Sigmoid colon (tissue), 7 donors: ENCODE measurements around the gene CLRN2. TPM values are rescaled to one million over a fixed set of nuclear protein-coding genes. Genes with fewer than 3 reads are reported as not detected.

Experiments used
- DNase-seq: peaks from one replicate; pipeline ENCODE4 v3.0.0-alpha.2; 2019
- H3K27ac ChIP-seq, 4 donors: fragments of 200-600 bp; sonication (generic); one replicate each; pipeline ENCODE4 v1.5.1; 2016 to 2019; ENCODE audit warnings: mild to moderate bottlenecking in 1 of 4
- H3K27me3 ChIP-seq, 3 donors: fragments of 200-600 bp; sonication (generic); one replicate each; pipeline ENCODE4 v1.5.1; 2019; ENCODE audit warnings: mild to moderate bottlenecking in 1 of 3
- H3K36me3 ChIP-seq, 4 donors: fragments of 200-600 bp; sonication (generic); one replicate each; pipeline ENCODE4 v1.5.1; 2016 to 2019
- H3K4me1 ChIP-seq, 4 donors: fragments of 200-600 bp; sonication (generic); one replicate each; pipeline ENCODE4 v1.5.1; 2017 to 2019
- H3K4me3 ChIP-seq, 4 donors: fragments of 200-600 bp; sonication (generic); one replicate each; pipeline ENCODE4 v1.5.1; 2017 to 2019; ENCODE audit warnings: mild to moderate bottlenecking in 2 of 4, moderate library complexity in 1 of 4
- H3K9me3 ChIP-seq, 4 donors: fragments of 200-600 bp in 3 of 4; sonication (generic) in 3 of 4; one replicate each; pipeline versions ENCODE4 v1.5.1 to v1.6.1; 2013 to 2019
- EP300 ChIP-seq, 4 donors: sonication (generic); formaldehyde crosslinking; IDR thresholded peaks; one replicate each; pipeline ENCODE4 v1.6.1; 2017; ENCODE audit warnings: antibody characterized with exemption in 4 of 4
- POLR2A ChIP-seq, 2 donors: fragments of 450-650 bp; IDR thresholded peaks; one replicate each; pipeline ENCODE4 v1.6.1; 2016; ENCODE audit warnings: antibody characterized with exemption in 2 of 2, mild to moderate bottlenecking in 2 of 2, moderate library complexity in 2 of 2
- POLR2AphosphoS5 ChIP-seq, 4 donors: sonication (generic); formaldehyde crosslinking; IDR thresholded peaks; one replicate each; pipeline ENCODE4 v1.6.1; 2017; ENCODE audit warnings: antibody characterized with exemption in 4 of 4
- WGBS, 2 donors: extraction: QIAGEN DNeasy Blood & Tissue Kit; methylation state at CpG; one replicate each; pipeline ENCODE4 v1.1.7; 2013; 5-methylcytosine and 5-hydroxymethylcytosine counted together
- intact Hi-C: fragments of 100-400 bp; cut with DNase I; formaldehyde crosslinking; loops from one replicate; pipeline ENCODE4 v1.15.1; 2023
- polyA plus RNA-seq, 3 donors: library from polyadenylated mRNA; stranded (reverse); fragments of 200-250 nt; gene quantifications; one replicate each; pipeline ENCODE4 v1.2.3, GENCODE V29; 2013
- total RNA-seq, 4 donors: library from RNA; depleted of rRNA; stranded (reverse); fragments of >200 nt; gene quantifications; one replicate each; pipeline ENCODE4 v1.1.0, GENCODE V29; 2016
- TF ChIP-seq, protein P1 (sequence below), 4 experiments: fragments of 450-650 bp in 3 of 4; fragments of 200-600 bp in 1 of 4; IDR thresholded peaks; one replicate each; pipeline ENCODE4 v1.5.1; 2016 to 2019; ENCODE audit warnings: antibody characterized with exemption in 4 of 4, mild to moderate bottlenecking in 3 of 4, moderate library complexity in 2 of 4
- donor health status: healthy with polysubstance abuse.
- donor health status: Bipolar disorder and iron deficiency.
- donor health status: healthy.

CLRN2 gene
- total and polyA plus RNA-seq, 7 donors: not detected

DNA sequence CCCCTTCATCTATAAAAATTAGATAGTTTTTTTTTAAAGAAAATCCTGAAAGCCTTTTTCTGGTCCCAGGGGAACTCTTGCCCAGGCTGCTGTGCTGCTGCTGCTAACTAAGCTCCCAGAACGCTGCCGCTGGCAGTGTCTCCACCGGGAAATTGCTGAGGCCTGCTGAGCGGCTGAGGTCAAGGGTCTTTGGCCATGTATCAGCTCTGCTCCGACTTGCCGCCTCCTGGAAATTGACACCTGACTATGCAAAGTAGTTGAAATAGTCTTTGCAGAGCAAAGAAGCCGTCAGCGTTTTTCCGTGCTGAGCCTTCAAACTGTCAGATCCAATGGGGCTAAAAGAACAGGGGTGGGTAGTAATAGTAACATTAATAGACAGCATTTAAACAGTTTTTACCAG is 3.9 kb upstream of the CLRN2 start:
- Histone ChIP-seq H3K27me3 (no peaks in the 10 kb centered on the region), H3K4me1 (peaks cover 0 to 23% (median 15%) of the 10 kb centered on the region in 4 donors), H3K4me3 (peak overlapping the region; percentile 77 to 92 (median 82)), H3K36me3 (peaks cover 0 to 16% (median 1%) of the 10 kb centered on the region in 4 donors), H3K9me3 (no peaks in the 10 kb centered on the region), H3K27ac (peak overlapping the region; percentile 73 to 84 (median 81))
- TF ChIP-seq POLR2A (IDR thresholded peaks at IDR 0.05) (no peak), POLR2AphosphoS5 (IDR thresholded peaks at IDR 0.05) (no peak), EP300 (IDR thresholded peaks at IDR 0.05) (no peak)
- TF ChIP-seq, protein P1, sequence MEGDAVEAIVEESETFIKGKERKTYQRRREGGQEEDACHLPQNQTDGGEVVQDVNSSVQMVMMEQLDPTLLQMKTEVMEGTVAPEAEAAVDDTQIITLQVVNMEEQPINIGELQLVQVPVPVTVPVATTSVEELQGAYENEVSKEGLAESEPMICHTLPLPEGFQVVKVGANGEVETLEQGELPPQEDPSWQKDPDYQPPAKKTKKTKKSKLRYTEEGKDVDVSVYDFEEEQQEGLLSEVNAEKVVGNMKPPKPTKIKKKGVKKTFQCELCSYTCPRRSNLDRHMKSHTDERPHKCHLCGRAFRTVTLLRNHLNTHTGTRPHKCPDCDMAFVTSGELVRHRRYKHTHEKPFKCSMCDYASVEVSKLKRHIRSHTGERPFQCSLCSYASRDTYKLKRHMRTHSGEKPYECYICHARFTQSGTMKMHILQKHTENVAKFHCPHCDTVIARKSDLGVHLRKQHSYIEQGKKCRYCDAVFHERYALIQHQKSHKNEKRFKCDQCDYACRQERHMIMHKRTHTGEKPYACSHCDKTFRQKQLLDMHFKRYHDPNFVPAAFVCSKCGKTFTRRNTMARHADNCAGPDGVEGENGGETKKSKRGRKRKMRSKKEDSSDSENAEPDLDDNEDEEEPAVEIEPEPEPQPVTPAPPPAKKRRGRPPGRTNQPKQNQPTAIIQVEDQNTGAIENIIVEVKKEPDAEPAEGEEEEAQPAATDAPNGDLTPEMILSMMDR (IDR thresholded peaks at IDR 0.05): no peak
- WGBS, 2 donors: 9 to 40% methylated on average over 9 of the region's 9 CpGs
- DNase-seq: no peak
- intact Hi-C loops: no loop called here

DNA sequence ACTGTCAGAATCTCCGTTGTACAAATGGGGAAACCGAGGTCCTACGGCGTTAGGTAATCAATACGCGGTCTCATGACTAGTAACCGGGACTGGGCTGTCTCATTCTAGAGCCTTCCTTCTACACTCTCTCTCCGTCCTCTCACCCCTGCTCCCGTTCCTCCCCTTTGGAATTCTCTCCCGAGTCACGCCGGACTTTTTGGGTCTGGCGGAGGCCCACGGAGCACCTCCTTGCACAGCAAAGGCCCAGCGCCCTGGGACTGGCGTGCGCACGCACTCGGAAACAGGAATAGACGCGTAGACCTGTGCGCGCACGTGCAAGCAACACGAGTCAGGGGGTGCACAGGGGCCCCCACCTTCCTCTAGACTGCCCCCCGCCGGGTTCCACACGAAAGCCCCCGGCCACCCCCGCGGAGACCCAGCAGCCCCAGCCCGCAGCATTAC is 3.4 kb upstream of the CLRN2 start:
- no peaks in the 10 kb centered on the region for H3K27me3 ChIP-seq
- WGBS, 2 donors: 1 to 5% methylated on average over 32 of the region's 32 CpGs
- H3K36me3 ChIP-seq: peaks cover 0 to 14% (median 1%) of the 10 kb centered on the region in 4 donors
- TF ChIP-seq POLR2AphosphoS5 (IDR thresholded peaks at IDR 0.05): peak in 1 of 4 donors; percentile 61
- no peak for TF ChIP-seq POLR2A (IDR thresholded peaks at IDR 0.05)
- H3K27ac ChIP-seq: peak overlapping the region; percentile 73 to 84 (median 81)
- intact Hi-C loops: no loop called here
- peak; percentile 85 for DNase-seq
- H3K4me3 ChIP-seq: peak overlapping the region; percentile 77 to 92 (median 82)
- H3K4me1 ChIP-seq: peaks cover 0 to 23% (median 15%) of the 10 kb centered on the region in 4 donors
- no peaks in the 10 kb centered on the region for H3K9me3 ChIP-seq

DNA sequence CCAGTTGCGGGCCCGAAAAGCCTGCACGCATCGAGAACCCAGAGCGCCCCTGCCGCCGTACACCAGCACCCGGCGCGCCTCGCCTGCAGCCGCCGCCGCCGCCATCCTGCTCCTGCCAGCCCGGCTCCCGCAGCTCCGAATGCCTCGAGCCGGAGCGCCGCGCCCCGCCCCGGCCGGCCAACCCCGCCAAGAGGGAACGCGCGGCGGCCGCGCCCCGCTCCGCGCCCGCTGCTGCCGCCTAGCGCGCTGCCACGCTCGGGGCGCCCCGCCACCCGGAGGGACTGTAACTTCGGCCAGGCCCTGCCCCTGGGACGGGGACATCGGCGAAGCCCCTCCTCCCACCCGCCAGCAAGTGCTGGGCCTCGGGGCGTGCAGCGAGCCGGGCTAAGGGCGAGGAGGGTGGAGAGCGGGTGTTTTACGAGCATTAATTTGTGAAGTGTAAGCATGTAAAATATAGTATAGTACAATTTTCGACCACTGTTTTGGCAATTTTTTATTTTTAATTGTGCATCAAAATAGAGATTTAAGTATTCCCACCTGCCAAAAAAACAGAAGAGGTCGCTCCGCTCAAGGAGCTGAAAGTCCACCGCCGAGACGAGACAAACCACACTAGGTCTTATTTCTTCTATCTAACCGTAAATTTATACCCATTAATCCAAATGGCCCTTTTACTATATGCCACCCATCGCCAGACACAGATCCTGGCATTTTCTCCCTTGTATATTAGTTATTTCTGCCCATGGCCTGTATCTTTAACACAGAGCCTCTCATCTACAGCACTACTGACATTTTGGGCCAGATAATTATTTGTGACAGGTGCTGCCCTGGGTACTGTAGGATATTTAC is 2.8 kb upstream of the CLRN2 start, which contains the start of gene QDPR:
Gene QDPR, minus strand, starts transcription at position 141 of the 846 bp plus-strand sequence. Its CDS starts 36 bp downstream, at position 105.
- no peaks in the 10 kb centered on the region for H3K27me3 ChIP-seq
- no peaks in the 10 kb centered on the region for H3K9me3 ChIP-seq
- DNase-seq: peak; percentile 81
- peak within 1 kb of the TSS; percentile 77 to 92 (median 82) for H3K4me3 ChIP-seq
- H3K36me3 ChIP-seq: peaks cover 0 to 7% (median 1%) of the 10 kb centered on the region in 4 donors
- H3K4me1 ChIP-seq: peaks cover 0 to 23% (median 15%) of the 10 kb centered on the region in 4 donors
- TF ChIP-seq, protein P1 (IDR thresholded peaks at IDR 0.05): peak in 1 of 4 experiments; percentile 16
- TF ChIP-seq POLR2AphosphoS5 (IDR thresholded peaks at IDR 0.05) (no peak), EP300 (IDR thresholded peaks at IDR 0.05) (no peak), POLR2A (IDR thresholded peaks at IDR 0.05) (no peak)
- WGBS, 2 donors: 1 to 2% methylated on average over 65 of the region's 65 CpGs
- peak within 1 kb of the TSS; percentile 73 to 84 (median 81) for H3K27ac ChIP-seq
- intact Hi-C loops: loop anchor here (2.0 kb wide), 1 partner anchor 65 kb away; the partner anchor contains the start of gene LAP3

DNA sequence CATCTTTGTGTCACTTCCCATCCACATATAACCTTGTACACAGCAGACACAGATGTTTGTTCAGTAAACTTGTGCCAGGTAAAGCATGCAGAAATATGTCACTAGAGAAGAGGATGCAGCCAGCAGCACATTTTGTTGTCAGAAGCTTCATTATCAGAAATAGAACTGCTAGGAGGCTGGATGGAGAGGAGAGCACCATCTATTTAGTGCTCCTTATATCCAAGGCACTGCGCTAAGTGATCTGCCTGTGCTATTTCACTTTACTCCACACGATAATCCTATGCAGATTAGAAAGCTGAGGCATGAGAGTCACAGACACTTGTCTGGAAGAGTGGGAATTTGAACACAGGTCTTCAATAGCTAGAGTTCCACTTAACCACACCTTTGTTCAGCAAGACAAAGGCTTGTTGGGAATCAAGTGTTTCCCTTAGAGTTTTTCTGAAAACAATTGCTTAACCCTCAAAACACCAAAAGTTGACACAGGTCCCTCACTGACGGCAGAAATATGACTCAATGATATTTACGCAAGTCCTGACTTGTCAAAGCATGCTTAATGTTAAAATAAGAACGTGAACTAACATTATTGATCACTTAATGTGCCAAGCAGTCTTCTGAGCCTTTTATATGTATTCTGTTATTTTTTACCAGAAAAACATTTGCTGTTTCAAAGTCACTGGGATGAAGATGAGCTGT is 1.8 kb upstream of the CLRN2 start:
- Histone ChIP-seq H3K9me3 (no peaks in the 10 kb centered on the region), H3K4me3 (no peak overlapping the region), H3K36me3 (peaks cover 0 to 5% (median 1%) of the 10 kb centered on the region in 4 donors), H3K27ac (peak overlapping the region in 1 of 4 donors; percentile 84), H3K27me3 (no peaks in the 10 kb centered on the region), H3K4me1 (peaks cover 0 to 23% (median 15%) of the 10 kb centered on the region in 4 donors)
- WGBS, 2 donors: 89% methylated on average over 5 of the region's 5 CpGs
- TF ChIP-seq, protein P1 (IDR thresholded peaks at IDR 0.05): no peak
- TF ChIP-seq POLR2AphosphoS5 (IDR thresholded peaks at IDR 0.05): no peak
- TF ChIP-seq POLR2A (IDR thresholded peaks at IDR 0.05): no peak
- TF ChIP-seq EP300 (IDR thresholded peaks at IDR 0.05): no peak
- no peak for DNase-seq
- intact Hi-C loops: loop anchor here (2.0 kb wide), 1 partner anchor 64 kb away; the partner anchor contains the start of gene LAP3
